ENCODE measurements around the gene SUCNR1.

The SUCNR1 gene

GRCh38 chr3:151859233-151859673, 14.2 kb upstream of the SUCNR1 start:
- no peak overlapping the region for H3K4me3 ChIP-seq (ENCODE audit: low read depth, low read length)
- DNase-seq (ENCODE audit: low read depth): no peak
- TF ChIP-seq CTCF (IDR thresholded peaks at IDR 0.05; ENCODE audit: control insufficient read depth, extremely low read depth, insufficient read depth): no peak

GRCh38 chr3:151859905-151860304, 13.5 kb upstream of the SUCNR1 start:
- no peak for TF ChIP-seq CTCF (IDR thresholded peaks at IDR 0.05; ENCODE audit: control insufficient read depth, extremely low read depth, insufficient read depth)
- DNase-seq (ENCODE audit: low read depth): no peak
- H3K4me3 ChIP-seq (ENCODE audit: low read depth, low read length): no peak overlapping the region

GRCh38 chr3:151863611-151864010, 9.8 kb upstream of the SUCNR1 start:
- no peak for TF ChIP-seq CTCF (IDR thresholded peaks at IDR 0.05; ENCODE audit: control insufficient read depth, extremely low read depth, insufficient read depth)
- no peak overlapping the region for H3K4me3 ChIP-seq (ENCODE audit: low read depth, low read length)
- no peak for DNase-seq (ENCODE audit: low read depth)

- no peak overlapping the region for H3K4me3 ChIP-seq (ENCODE audit: low read depth, low read length)
- no peak for TF ChIP-seq CTCF (IDR thresholded peaks at IDR 0.05; ENCODE audit: control insufficient read depth, extremely low read depth, insufficient read depth)
- DNase-seq (ENCODE audit: low read depth): no peak
Measured at GRCh38 chr3:151864423-151865101, 8.9 kb upstream of the SUCNR1 start.

- TF ChIP-seq CTCF (IDR thresholded peaks at IDR 0.05; ENCODE audit: control insufficient read depth, extremely low read depth, insufficient read depth): no peak
- DNase-seq (ENCODE audit: low read depth): no peak
- H3K4me3 ChIP-seq (ENCODE audit: low read depth, low read length): no peak overlapping the region
Measured at GRCh38 chr3:151866711-151867410, 6.6 kb upstream of the SUCNR1 start.

GRCh38 chr3:151867666-151868065, 5.8 kb upstream of the SUCNR1 start:
- no peak for DNase-seq (ENCODE audit: low read depth)
- H3K4me3 ChIP-seq (ENCODE audit: low read depth, low read length): no peak overlapping the region
- no peak for TF ChIP-seq CTCF (IDR thresholded peaks at IDR 0.05; ENCODE audit: control insufficient read depth, extremely low read depth, insufficient read depth)
